ACC112 (cell line): ENCODE data around the gene RARRES2.
"Not testable (repeated sequence)": the region's sequence is repeated elsewhere in the genome, so short reads cannot be mapped to it uniquely, and the experiment has no call there.

Source experiments
- H2AFZ ChIP-seq: fragments of 200-600 bp; sonication (generic); one replicate; pipeline ENCODE4 v1.6.0; 2017; ENCODE audit warnings: antibody characterized with exemption, low read length; ENCODE audit not compliant: unreplicated experiment
- H3K27ac ChIP-seq: fragments of 200-600 bp; sonication (generic); 2 replicates; pipeline ENCODE4 v1.5.1; 2014; ENCODE audit warnings: low read depth, mild to moderate bottlenecking, antibody characterized with exemption, low read length, moderate library complexity
- H3K27me3 ChIP-seq: fragments of 200-600 bp; sonication (generic); 2 replicates; pipeline ENCODE4 v1.6.1; 2014; ENCODE audit warnings: mild to moderate bottlenecking, antibody characterized with exemption, low read length, moderate library complexity, mixed read lengths; ENCODE audit not compliant: insufficient read depth
- H3K36me3 ChIP-seq: fragments of 200-600 bp; sonication (generic); 2 replicates; pipeline ENCODE4 v1.6.1; 2016; ENCODE audit warnings: mild to moderate bottlenecking, antibody characterized with exemption, low read length, moderate library complexity, mixed read lengths; ENCODE audit not compliant: insufficient read depth
- H3K4me1 ChIP-seq: fragments of 200-600 bp; sonication (generic); one replicate; pipeline ENCODE4 v1.6.1; 2016; ENCODE audit warnings: low read length, mixed read lengths; ENCODE audit not compliant: insufficient read depth, unreplicated experiment, control insufficient read depth
- H3K4me3 ChIP-seq: fragments of 200-600 bp; sonication (generic); 2 replicates; pipeline ENCODE4 v1.5.1; 2014; ENCODE audit warnings: mild to moderate bottlenecking, low read depth, low read length
- H3K79me2 ChIP-seq: fragments of 200-600 bp; sonication (generic); one replicate; pipeline ENCODE4 v1.6.0; 2016; ENCODE audit warnings: low read length; ENCODE audit not compliant: control insufficient read depth, unreplicated experiment, insufficient read depth

The RARRES2 gene

DNA sequence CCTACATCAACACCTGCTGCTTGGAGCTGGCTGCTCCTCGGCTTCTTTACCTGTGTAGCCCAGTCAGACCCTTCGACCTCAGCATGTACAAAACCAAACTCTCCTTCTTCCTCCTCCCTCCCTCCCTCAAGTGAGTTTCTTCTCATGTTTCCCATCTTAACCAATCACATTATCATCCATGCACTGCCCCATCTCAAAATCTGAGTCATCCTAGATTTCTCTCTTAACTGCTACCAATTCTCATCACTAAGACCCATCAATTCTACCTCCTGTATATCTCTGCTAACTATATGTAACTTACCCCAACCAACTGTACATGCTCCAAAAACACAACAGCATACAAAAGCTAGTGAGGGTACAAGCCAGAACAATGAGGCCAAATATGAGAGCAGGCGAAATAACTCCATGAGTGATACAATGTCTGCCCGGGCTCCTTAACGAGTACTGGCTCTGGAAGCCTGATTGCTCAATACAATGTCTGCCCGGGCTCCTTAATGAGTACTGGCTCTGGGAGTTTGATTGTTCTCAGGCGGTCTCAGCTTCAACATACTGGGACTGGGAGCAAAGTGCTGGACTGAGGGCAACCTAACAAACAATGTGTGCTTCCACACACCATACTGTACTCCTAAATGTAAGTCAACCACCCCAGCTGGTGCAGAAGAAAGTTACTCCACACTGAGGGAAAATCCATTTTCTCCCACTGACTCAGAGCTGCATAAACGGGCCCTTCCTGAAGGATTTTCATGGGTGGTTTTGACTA lies 36.8 kb downstream of the RARRES2 start:
- not testable (repeated sequence) for H2AFZ ChIP-seq, H3K4me3 ChIP-seq, H3K4me1 ChIP-seq, H3K79me2 ChIP-seq, H3K27me3 ChIP-seq, H3K27ac ChIP-seq, H3K36me3 ChIP-seq

DNA sequence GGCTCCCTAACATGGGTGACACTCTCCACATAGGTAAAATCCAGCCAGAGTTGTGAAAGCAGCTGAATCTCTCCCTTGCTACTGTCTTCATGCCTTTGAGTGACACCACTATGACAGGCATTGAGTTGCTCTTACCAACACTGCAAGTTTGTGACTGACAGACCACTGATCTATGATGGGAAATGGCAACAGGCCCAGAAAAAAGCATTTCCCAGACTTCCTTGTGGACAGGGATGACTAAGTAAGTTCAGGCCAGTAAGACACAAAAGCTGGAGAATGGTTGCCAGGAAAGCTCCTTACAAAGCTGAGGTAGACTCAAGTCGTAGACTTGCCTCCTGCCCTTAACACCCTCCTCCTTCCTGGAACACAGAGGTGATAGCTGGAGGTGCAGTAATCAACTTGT lies 38.5 kb downstream of the RARRES2 start:
- not testable (repeated sequence) for H3K4me1 ChIP-seq

DNA sequence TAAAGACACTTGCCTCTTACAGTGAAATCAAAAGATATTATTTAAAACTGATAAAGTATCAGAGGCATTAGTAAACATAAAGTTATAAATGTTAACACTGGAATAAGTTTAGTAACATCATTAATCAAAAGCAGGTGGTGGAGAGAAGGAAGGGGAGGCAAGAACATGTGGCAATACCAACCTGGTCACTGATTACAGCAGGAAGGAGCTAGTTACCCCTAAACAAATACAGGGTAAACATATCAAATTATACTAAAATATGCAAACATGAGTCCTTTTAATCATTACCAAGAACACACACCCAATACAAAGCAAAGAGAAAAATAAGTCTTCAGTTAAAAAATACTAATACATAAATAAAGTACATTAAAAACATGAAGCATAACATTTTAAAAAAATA lies 43.5 kb downstream of the RARRES2 start:
- H3K27me3 ChIP-seq, H3K4me1 ChIP-seq, H2AFZ ChIP-seq, H3K4me3 ChIP-seq, H3K36me3 ChIP-seq, H3K27ac ChIP-seq, H3K79me2 ChIP-seq: not testable (repeated sequence)

More for the DNA sequence above, 38.5 kb downstream of the RARRES2 start:
- not testable (repeated sequence) for H2AFZ ChIP-seq, H3K27ac ChIP-seq, H3K4me3 ChIP-seq, H3K36me3 ChIP-seq, H3K27me3 ChIP-seq, H3K79me2 ChIP-seq

DNA sequence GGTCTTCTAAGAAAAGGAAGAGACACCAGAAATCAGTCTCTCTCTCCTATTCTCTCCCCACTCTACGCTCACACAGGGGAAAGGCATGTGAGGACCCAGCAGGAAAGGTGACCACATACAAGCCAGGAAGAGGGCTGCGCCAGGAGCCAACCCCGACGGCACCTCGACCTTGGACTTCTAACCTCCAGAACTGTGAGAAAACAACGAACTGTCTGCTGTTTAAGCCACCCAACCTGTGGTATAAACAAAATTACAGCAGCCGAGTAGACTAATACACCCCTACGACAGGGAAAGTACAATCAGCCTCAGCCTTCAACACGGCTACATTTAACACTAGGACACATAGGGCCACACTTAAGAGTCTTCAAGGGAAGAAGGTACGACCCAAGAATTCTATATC lies 44.6 kb downstream of the RARRES2 start:
- H3K4me3 ChIP-seq, H3K27me3 ChIP-seq, H3K27ac ChIP-seq, H3K4me1 ChIP-seq, H3K36me3 ChIP-seq, H3K79me2 ChIP-seq, H2AFZ ChIP-seq: not testable (repeated sequence)

DNA sequence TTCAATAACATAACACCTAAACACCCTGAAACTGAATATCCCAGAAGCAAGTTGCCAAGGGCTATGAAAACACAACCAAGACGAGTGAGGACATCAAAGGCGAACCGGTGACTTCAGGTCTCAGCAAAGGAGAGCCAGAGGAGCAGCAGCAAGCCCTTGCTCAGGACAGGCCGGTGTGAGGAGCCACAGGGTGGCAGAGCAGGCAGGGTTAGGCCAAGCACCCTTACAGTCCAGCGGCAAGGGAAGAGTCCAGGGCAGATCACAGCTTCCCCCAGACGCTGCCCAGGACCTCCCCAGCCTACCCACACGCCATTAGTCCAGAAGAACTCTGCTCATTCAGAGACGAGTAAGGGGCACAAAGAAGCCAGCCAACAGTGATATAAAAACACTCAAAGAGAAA lies 45.8 kb downstream of the RARRES2 start:
- H3K4me1 ChIP-seq, H3K27me3 ChIP-seq, H3K36me3 ChIP-seq, H3K4me3 ChIP-seq, H3K79me2 ChIP-seq, H2AFZ ChIP-seq, H3K27ac ChIP-seq: not testable (repeated sequence)

DNA sequence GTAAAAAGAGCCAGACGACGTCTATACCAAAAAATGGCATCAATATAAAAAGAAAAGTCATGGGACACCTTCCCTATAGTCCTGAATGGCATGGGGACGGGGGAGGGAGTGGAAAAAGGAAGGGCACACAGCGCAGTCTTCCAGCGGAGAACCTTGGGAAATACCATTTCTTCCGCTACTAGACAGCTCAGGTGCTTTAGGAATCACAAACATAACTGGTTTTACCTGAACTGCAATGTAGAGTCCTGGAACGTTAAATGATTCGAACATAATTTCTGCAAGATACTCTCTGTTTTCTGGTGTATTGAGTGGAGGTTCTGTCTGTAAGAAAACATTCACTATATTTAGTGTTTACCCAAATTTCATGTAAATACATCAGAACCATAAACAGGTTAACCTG lies 46.4 kb downstream of the RARRES2 start:
- not testable (repeated sequence) for H3K4me3 ChIP-seq, H3K27ac ChIP-seq, H2AFZ ChIP-seq, H3K79me2 ChIP-seq, H3K27me3 ChIP-seq, H3K4me1 ChIP-seq, H3K36me3 ChIP-seq

DNA sequence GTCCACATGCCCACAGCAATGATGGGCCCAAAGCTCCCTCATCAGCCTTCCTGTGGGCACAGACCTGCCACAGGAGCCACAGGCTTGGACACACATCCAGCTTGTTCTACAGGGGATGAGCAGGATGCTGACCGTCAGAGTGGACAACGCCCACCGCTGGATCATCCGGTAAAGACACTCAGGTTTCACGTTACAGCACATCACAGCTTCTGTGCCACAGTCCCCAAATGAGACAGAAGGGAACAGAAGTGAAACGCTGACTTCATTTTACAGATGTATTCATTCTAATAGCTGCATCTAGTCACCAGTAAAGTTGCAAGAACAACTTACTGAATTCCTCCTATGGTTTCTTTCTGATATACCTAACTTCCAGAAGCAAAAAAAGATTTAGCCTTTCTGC lies 51.1 kb downstream of the RARRES2 start:
- not testable (repeated sequence) for H3K4me3 ChIP-seq, H3K4me1 ChIP-seq, H3K79me2 ChIP-seq, H2AFZ ChIP-seq, H3K27me3 ChIP-seq, H3K36me3 ChIP-seq, H3K27ac ChIP-seq

DNA sequence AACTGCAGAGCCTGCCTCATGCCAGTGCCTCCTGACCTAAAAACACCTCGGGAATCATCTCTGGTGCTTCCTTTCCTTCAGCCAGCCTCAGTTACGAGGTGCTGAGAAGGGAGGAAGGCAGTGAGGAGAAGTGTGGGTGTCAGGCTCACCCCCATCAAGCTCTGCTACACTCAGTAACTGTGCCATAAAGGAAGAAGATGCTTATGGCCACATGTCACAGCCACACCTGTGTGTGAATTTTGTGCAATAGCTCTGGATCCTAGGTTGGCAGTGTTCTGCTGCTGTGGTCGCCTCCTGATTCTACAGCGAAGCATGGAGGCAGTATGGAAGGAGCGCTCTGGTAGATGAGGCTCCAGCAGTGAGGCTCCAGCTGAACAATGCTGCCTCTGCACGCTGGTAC lies 52.6 kb downstream of the RARRES2 start:
- not testable (repeated sequence) for H3K27ac ChIP-seq, H2AFZ ChIP-seq, H3K4me3 ChIP-seq, H3K27me3 ChIP-seq, H3K79me2 ChIP-seq, H3K36me3 ChIP-seq, H3K4me1 ChIP-seq
